OCI-LY1 (cell line): ENCODE data around the gene COL4A4.

Experiments
- H2AFZ ChIP-seq: fragments of 200-600 bp; sonication (generic), shearing (Covaris generic); 2 replicates; pipeline ENCODE4 v1.6.0; 2014; ENCODE audit warnings: antibody characterized with exemption, mild to moderate bottlenecking, low read length
- H3F3A ChIP-seq: fragments of 200-600 bp; sonication (generic), shearing (Covaris generic); 2 replicates; pipeline ENCODE4 v1.6.0; 2014; ENCODE audit warnings: mild to moderate bottlenecking, antibody characterized with exemption, low read length, moderate library complexity; ENCODE audit not compliant: insufficient read depth
- H3K27ac ChIP-seq: fragments of 200-600 bp; sonication (generic); 2 replicates; pipeline ENCODE4 v1.5.1; 2014; ENCODE audit warnings: low read length, mixed run types, mild to moderate bottlenecking, low read depth; ENCODE audit not compliant: poor library complexity, severe bottlenecking
- H3K27me3 ChIP-seq: fragments of 200-600 bp; sonication (generic); 2 replicates; pipeline ENCODE4 v1.6.0; 2014; ENCODE audit warnings: antibody characterized with exemption, mild to moderate bottlenecking, low read length, moderate library complexity; ENCODE audit not compliant: insufficient read depth
- H3K36me3 ChIP-seq: fragments of 200-600 bp; sonication (generic); 2 replicates; pipeline ENCODE4 v1.6.1; 2014; ENCODE audit warnings: mild to moderate bottlenecking, antibody characterized with exemption, low read length, moderate library complexity, mixed read lengths; ENCODE audit not compliant: insufficient read depth
- H3K4me1 ChIP-seq: fragments of 200-600 bp; sonication (generic); 2 replicates; pipeline ENCODE4 v1.5.1; 2014; ENCODE audit warnings: mild to moderate bottlenecking, low read length, moderate library complexity; ENCODE audit not compliant: insufficient read depth, severe bottlenecking
- H3K4me2 ChIP-seq: fragments of 200-600 bp; sonication (generic), shearing (Covaris generic); 2 replicates; pipeline ENCODE4 v1.6.1; 2014; ENCODE audit warnings: low read length
- H3K4me3 ChIP-seq: fragments of 200-600 bp; sonication (generic); 2 replicates; pipeline ENCODE4 v1.5.1; 2014; ENCODE audit warnings: low read length, low read depth, mild to moderate bottlenecking, mixed read lengths; ENCODE audit not compliant: poor library complexity, severe bottlenecking
- H3K79me2 ChIP-seq: fragments of 200-600 bp; shearing (Covaris generic); 2 replicates; pipeline ENCODE4 v1.6.1; 2016; ENCODE audit warnings: mixed run types, low read length, mixed read lengths; ENCODE audit not compliant: insufficient read depth
- H3K9ac ChIP-seq: fragments of 200-600 bp; sonication (generic), shearing (Covaris generic); 2 replicates; pipeline ENCODE4 v1.6.1; 2014; ENCODE audit warnings: mild to moderate bottlenecking, low read length, mixed read lengths
- H3K9me2 ChIP-seq: fragments of 200-600 bp; sonication (generic), shearing (Covaris generic); 2 replicates; pipeline ENCODE4 v1.6.1; 2014; ENCODE audit warnings: low read depth, mild to moderate bottlenecking, low read length, mixed read lengths
- H3K9me3 ChIP-seq: fragments of 200-600 bp; shearing (Covaris generic); 2 replicates; pipeline ENCODE4 v1.6.1; 2014; ENCODE audit warnings: low read length, mixed read lengths
- H4K20me1 ChIP-seq: fragments of 200-600 bp; sonication (generic), shearing (Covaris generic); 2 replicates; pipeline ENCODE4 v1.6.0; 2016; ENCODE audit warnings: mild to moderate bottlenecking, low read length; ENCODE audit not compliant: insufficient read depth
- EZH2 ChIP-seq: fragments of 200-600 bp; sonication (generic), shearing (Covaris generic); IDR thresholded peaks from 2 replicates; pipeline ENCODE4 v1.8.0; 2017; ENCODE audit warnings: borderline replicate concordance, mixed run types, mild to moderate bottlenecking, antibody characterized with exemption, low read length, moderate library complexity, mixed read lengths
- TF ChIP-seq, protein P1 (sequence below): fragments of 200-600 bp; sonication (generic), shearing (Covaris generic); IDR thresholded peaks from 2 replicates; pipeline ENCODE4 v1.5.1; 2017; ENCODE audit warnings: mild to moderate bottlenecking, antibody characterized with exemption, low read length, moderate library complexity, mixed read lengths

Gene COL4A4

DNA sequence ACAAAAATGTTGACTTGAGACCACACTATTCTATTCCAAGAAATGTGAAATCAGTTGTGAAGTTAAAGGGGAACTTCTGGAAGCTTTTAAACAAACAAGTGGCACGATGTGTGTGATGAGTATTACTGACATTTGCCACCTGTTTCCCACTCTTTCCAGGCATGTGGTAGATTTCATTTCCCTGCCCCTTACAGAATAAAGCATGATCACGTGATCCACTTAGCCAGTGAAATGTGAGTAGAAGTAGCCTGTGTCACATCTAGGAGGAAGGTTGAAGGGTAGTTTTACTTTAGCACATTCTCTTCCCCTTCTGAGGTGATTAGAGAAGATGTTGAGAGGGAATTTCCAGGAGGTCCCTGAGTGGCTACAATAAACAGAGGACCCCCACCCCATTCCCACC lies 3.8 kb downstream of the COL4A4 start:
- Histone ChIP-seq H3K4me1 (peaks cover 25% of the 10 kb centered on the region), H3K9me3 (peaks cover 7% of the 10 kb centered on the region; the same call in 1 of the 2 replicates), H3K4me2 (no peak overlapping the region), H3K9ac (no peak overlapping the region), H3K79me2 (peaks cover 33% of the 10 kb centered on the region), H3K36me3 (peaks cover 3% of the 10 kb centered on the region; the same call in 1 of the 2 replicates), H3K4me3 (no peak overlapping the region), H3F3A (no peaks in the 10 kb centered on the region), H3K27me3 (no peaks in the 10 kb centered on the region), H3K27ac (no peak overlapping the region), H2AFZ (no peak overlapping the region), H3K9me2 (no peaks in the 10 kb centered on the region), H4K20me1 (no peaks in the 10 kb centered on the region)
- TF ChIP-seq EZH2: no peak
- TF ChIP-seq, protein P1, sequence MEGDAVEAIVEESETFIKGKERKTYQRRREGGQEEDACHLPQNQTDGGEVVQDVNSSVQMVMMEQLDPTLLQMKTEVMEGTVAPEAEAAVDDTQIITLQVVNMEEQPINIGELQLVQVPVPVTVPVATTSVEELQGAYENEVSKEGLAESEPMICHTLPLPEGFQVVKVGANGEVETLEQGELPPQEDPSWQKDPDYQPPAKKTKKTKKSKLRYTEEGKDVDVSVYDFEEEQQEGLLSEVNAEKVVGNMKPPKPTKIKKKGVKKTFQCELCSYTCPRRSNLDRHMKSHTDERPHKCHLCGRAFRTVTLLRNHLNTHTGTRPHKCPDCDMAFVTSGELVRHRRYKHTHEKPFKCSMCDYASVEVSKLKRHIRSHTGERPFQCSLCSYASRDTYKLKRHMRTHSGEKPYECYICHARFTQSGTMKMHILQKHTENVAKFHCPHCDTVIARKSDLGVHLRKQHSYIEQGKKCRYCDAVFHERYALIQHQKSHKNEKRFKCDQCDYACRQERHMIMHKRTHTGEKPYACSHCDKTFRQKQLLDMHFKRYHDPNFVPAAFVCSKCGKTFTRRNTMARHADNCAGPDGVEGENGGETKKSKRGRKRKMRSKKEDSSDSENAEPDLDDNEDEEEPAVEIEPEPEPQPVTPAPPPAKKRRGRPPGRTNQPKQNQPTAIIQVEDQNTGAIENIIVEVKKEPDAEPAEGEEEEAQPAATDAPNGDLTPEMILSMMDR: no peak

DNA sequence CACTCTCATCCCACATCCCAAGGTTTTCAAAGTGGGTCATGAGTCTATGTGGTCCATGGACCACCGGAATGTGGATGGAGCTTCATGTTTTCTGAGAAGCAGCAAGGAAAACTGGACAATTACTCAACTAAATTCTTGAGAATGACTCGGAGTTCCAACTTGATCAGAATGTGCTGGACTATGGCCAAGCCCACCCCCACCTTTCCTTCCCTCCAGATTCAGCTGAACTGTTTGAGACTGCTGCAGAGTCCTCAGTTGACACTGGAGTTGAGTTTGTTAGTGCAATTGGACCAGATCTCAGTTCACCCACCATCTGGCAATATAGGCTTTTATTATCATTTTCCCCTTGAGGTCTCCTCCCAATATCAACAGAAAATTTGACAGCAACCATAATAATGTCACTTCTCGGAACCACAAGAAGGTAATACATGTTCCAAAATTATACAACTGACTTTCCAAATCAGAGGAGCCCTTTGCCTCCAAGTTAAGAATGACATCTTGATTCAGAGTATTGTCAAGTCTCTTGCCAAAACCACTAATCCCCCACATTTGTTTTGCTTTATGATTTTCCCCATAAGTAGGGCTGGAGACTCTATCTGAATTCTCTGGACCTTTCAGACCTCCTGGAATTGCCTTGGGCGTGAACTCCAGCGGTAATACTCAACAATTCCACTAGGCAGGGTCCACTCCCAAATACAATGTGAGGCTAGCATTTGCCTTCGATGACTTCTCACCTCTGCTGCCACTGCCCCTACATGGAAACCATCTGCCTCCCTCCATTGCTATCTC lies 8.8 kb downstream of the COL4A4 start:
- Histone ChIP-seq H3F3A (no peaks in the 10 kb centered on the region), H4K20me1 (no peaks in the 10 kb centered on the region), H3K27me3 (no peaks in the 10 kb centered on the region), H3K9me3 (peaks cover 7% of the 10 kb centered on the region), H3K9ac (no peak overlapping the region), H3K4me1 (no peaks in the 10 kb centered on the region), H3K27ac (no peak overlapping the region), H3K4me3 (no peak overlapping the region), H3K4me2 (no peak overlapping the region), H2AFZ (no peak overlapping the region), H3K79me2 (peaks cover 32% of the 10 kb centered on the region), H3K9me2 (no peaks in the 10 kb centered on the region), H3K36me3 (peaks cover 11% of the 10 kb centered on the region)
- TF ChIP-seq, protein P1: no peak
- TF ChIP-seq EZH2: no peak

DNA sequence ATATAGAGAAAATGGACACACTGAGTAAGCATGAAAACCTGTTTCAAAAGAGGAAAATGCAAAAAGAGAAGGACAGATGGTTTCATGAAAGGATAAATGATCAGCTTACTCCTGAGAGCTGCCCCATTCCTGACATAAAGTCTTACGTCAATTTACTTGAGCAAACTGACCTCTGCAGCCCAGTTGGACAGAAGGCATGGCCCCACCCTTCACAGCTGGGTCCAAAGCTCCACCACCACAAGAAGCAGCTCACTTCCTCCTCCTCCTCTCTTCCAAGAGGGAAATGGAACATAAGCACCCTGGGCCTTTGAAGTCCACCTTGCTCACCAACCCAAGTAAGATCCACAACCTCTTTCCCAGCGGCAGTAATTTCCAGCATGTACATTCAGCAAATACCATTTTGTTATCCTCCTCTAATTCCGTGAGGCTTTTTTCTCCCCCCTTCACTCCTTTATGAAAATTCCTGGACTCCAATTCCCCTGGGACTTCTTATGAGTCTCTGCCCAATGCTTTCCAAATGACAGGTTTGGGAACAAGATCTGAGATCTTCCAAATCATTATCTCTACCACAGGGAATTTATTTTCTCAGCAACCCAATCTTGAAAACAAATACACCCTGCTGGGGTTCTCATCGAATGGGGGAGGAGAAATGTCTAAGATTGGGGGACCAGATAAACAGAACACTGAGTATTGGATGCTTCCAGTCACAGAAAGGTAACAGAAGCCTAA lies 10.1 kb downstream of the COL4A4 start:
- Histone ChIP-seq H3K9ac (no peak overlapping the region), H3K4me2 (no peak overlapping the region), H3K9me3 (peaks cover 4% of the 10 kb centered on the region), H3K27ac (no peak overlapping the region), H3K36me3 (peaks cover 11% of the 10 kb centered on the region), H3F3A (no peaks in the 10 kb centered on the region), H4K20me1 (no peaks in the 10 kb centered on the region), H3K27me3 (no peaks in the 10 kb centered on the region), H3K4me3 (no peak overlapping the region), H3K4me1 (no peaks in the 10 kb centered on the region), H3K79me2 (peaks cover 29% of the 10 kb centered on the region), H2AFZ (no peak overlapping the region), H3K9me2 (no peaks in the 10 kb centered on the region)
- TF ChIP-seq EZH2: no peak
- TF ChIP-seq, protein P1: no peak
